ENCODE data around the gene MRLN.

MRLN gene

DNA sequence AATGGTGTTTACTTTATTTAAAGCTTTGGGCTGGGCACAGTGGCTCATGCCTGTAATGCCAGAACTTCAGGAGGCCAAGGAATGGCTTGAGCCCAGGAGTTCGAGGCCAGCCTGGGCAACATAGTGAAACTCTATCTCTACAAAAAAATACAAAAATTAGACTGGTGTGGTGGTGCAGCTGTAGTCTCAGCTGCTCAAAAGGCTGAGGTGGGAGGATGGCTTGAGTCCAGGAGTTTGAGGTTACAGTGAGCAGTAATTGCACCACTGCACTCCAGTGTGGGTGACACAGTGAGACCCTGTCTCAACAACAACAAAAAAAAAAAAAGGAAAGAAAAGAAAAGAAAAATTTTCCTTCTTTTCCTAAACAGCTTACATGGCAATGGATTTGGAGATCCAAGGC is 65.6 kb downstream of the MRLN start:
- H3K9me3 ChIP-seq (ENCODE audit: control insufficient read depth, low read length), result no peaks in the 10 kb centered on the region
- no peaks in the 10 kb centered on the region for H3K36me3 ChIP-seq (ENCODE audit: control insufficient read depth, insufficient read depth, low read length)
- H3K27ac ChIP-seq (ENCODE audit: insufficient read depth, low read depth, low read length, poor library complexity, severe bottlenecking), result no peak overlapping the region
- WGBS, 2 experiments, result 80 to 100% methylated on average over 1 of the region's 1 CpG
- H3K27me3 ChIP-seq (ENCODE audit: control insufficient read depth, insufficient read depth, low read length, poor library complexity, severe bottlenecking), result no peaks in the 10 kb centered on the region
- H3K4me1 ChIP-seq (ENCODE audit: control insufficient read depth, insufficient read depth, low read length), result no peaks in the 10 kb centered on the region
- H3K4me3 ChIP-seq (ENCODE audit: insufficient read depth, low read depth, low read length), result no peak overlapping the region
